ENCODE measurements around the gene RAPGEF1. TPM values are rescaled to one million over a fixed set of nuclear protein-coding genes. Genes with fewer than 3 reads are reported as not detected.

RAPGEF1 gene
- total RNA-seq, 2 experiments from 2014 or later: 118 to 243 TPM

- Histone ChIP-seq H4K20me1 (ENCODE audit: insufficient read depth, low read length) (peaks cover 19% of the 10 kb centered on the region; the same call in 1 of the 2 replicates), H3K79me2 (ENCODE audit: insufficient read depth, low read depth, low read length) (peaks cover 97% of the 10 kb centered on the region), H2AFZ (ENCODE audit: low read length) (no peak overlapping the region), H3K9me3 (ENCODE audit: low read length) (no peaks in the 10 kb centered on the region), H3K36me3 (ENCODE audit: insufficient read depth, low read length) (peaks cover 93% of the 10 kb centered on the region), H3K4me1 (ENCODE audit: insufficient read depth, low read length, poor library complexity, severe bottlenecking) (peaks cover 37% of the 10 kb centered on the region), H3K4me2 (ENCODE audit: low read length) (no peak overlapping the region), H3K9me2 (ENCODE audit: insufficient read depth, low read length) (no peaks in the 10 kb centered on the region), H3K27ac (ENCODE audit: low read depth, low read length, poor library complexity, severe bottlenecking) (no peak overlapping the region), H3K4me3 (ENCODE audit: low read depth, low read length, poor library complexity, severe bottlenecking) (no peak overlapping the region)
- intact Hi-C loops (cut with micrococcal nuclease; ENCODE audit: unreplicated experiment): no loop called here
- TF ChIP-seq CTCF (conservative IDR thresholded peaks at IDR 0.05; ENCODE audit: low read length) (no peak), EZH2phosphoT487 (IDR thresholded peaks at IDR 0.05; ENCODE audit: borderline replicate concordance, low read depth, low read length) (no peak)
- BruUV-seq (replicated peaks): TSS peak; percentile 13
- ChIA-PET CTCF (ENCODE audit: unreplicated experiment) (no interaction called here), POLR2A (no interaction called here)
- DNase-seq (ENCODE audit: low spot score): no peak
Measured at GRCh38 chr9:131649646-131650045, 90.2 kb downstream of the RAPGEF1 start.

- intact Hi-C loops (cut with micrococcal nuclease; ENCODE audit: unreplicated experiment): no loop called here
- CTCF ChIA-PET (ENCODE audit: unreplicated experiment): interaction anchor here (0.6 kb wide), 1 partner anchor 16 kb away, joined by 3 read pairs; no protein-coding TSS in a partner anchor
- H3K4me3 ChIP-seq (ENCODE audit: low read depth, low read length, poor library complexity, severe bottlenecking): no peak overlapping the region
- no peaks in the 10 kb centered on the region for H3K4me1 ChIP-seq (ENCODE audit: insufficient read depth, low read length, poor library complexity, severe bottlenecking)
- no peak for TF ChIP-seq EZH2phosphoT487 (IDR thresholded peaks at IDR 0.05; ENCODE audit: borderline replicate concordance, low read depth, low read length)
- H4K20me1 ChIP-seq (ENCODE audit: insufficient read depth, low read length): 0 out of 2 replicates have a peak, but pooled peaks cover 3% of the 10 kb centered on the region
- peaks cover 97% of the 10 kb centered on the region for H3K36me3 ChIP-seq (ENCODE audit: insufficient read depth, low read length)
- H3K79me2 ChIP-seq (ENCODE audit: insufficient read depth, low read depth, low read length): peaks cover 73% of the 10 kb centered on the region
- BruUV-seq (replicated peaks): no TSS peak
- no peaks in the 10 kb centered on the region for H3K9me2 ChIP-seq (ENCODE audit: insufficient read depth, low read length)
- POLR2A ChIA-PET: no interaction called here
- no peak overlapping the region for H2AFZ ChIP-seq (ENCODE audit: low read length)
- no peak for DNase-seq (ENCODE audit: low spot score)
- no peak overlapping the region for H3K4me2 ChIP-seq (ENCODE audit: low read length)
- H3K9me3 ChIP-seq (ENCODE audit: low read length): no peaks in the 10 kb centered on the region
- no peak overlapping the region for H3K27ac ChIP-seq (ENCODE audit: low read depth, low read length, poor library complexity, severe bottlenecking)
Measured at GRCh38 chr9:131645078-131645776, 94.6 kb downstream of the RAPGEF1 start.

GRCh38 chr9:131642496-131643083 lies 97.3 kb downstream of the RAPGEF1 start:
- POLR2A ChIA-PET: interaction anchor here (3.3 kb wide), 1 partner anchor 9 kb away, joined by 12 read pairs; no protein-coding TSS in a partner anchor

More at GRCh38 chr9:131642496-131643083, 97.3 kb downstream of the RAPGEF1 start:
- Histone ChIP-seq H3K4me3 (ENCODE audit: low read depth, low read length, poor library complexity, severe bottlenecking) (no peak overlapping the region), H2AFZ (ENCODE audit: low read length) (no peak overlapping the region), H3K27ac (ENCODE audit: low read depth, low read length, poor library complexity, severe bottlenecking) (no peak overlapping the region), H3K9me3 (ENCODE audit: low read length) (no peaks in the 10 kb centered on the region), H3K79me2 (ENCODE audit: insufficient read depth, low read depth, low read length) (peaks cover 49% of the 10 kb centered on the region), H3K9me2 (ENCODE audit: insufficient read depth, low read length) (no peaks in the 10 kb centered on the region), H4K20me1 (ENCODE audit: insufficient read depth, low read length) (no peaks in the 10 kb centered on the region), H3K4me2 (ENCODE audit: low read length) (no peak overlapping the region), H3K4me1 (ENCODE audit: insufficient read depth, low read length, poor library complexity, severe bottlenecking) (no peaks in the 10 kb centered on the region), H3K36me3 (ENCODE audit: insufficient read depth, low read length) (peaks cover 100% of the 10 kb centered on the region)
- intact Hi-C loops (cut with micrococcal nuclease; ENCODE audit: unreplicated experiment): no loop called here
- BruUV-seq (replicated peaks): no TSS peak
- CTCF ChIA-PET (ENCODE audit: unreplicated experiment): no interaction called here
- TF ChIP-seq EZH2phosphoT487 (IDR thresholded peaks at IDR 0.05; ENCODE audit: borderline replicate concordance, low read depth, low read length) (no peak), CTCF (conservative IDR thresholded peaks at IDR 0.05; ENCODE audit: low read length) (no peak)
- no peak for DNase-seq (ENCODE audit: low spot score)
